Measurements from ENCODE around the gene AGTPBP1. TPM values are rescaled to one million over a fixed set of nuclear protein-coding genes. Genes with fewer than 3 reads are reported as not detected.
A peak's percentile ranks its signal among the peaks of the same experiment; 100 is the strongest.
"Not testable (repeated sequence)": the region's sequence is repeated elsewhere in the genome, so short reads cannot be mapped to it uniquely, and the experiment has no call there.

The AGTPBP1 gene
- 10 to 100 TPM; 14.2 to 30.4 (median 28.1) TPM for polyA plus RNA-seq (ENCODE audit: insufficient read length in 4 of 4)

GRCh38 chr9:85741875-85742596 lies at the start of gene AGTPBP1:
AGTPBP1 (minus strand) TSS chr9:85741954; CDS start chr9:85712533, 29,421 bp downstream.
- DNase-seq (ENCODE audit: low read depth in 4 of 4, low spot score in 3 of 4): peak; percentile 80 to 92 (median 91)

GRCh38 chr9:85786116-85786515 lies 44.4 kb upstream of the AGTPBP1 start:
- DNase-seq (ENCODE audit: low read depth in 4 of 4, low spot score in 3 of 4): not testable (repeated sequence)

GRCh38 chr9:85773844-85774243 lies 32.1 kb upstream of the AGTPBP1 start:
- not testable (repeated sequence) for DNase-seq (ENCODE audit: low read depth in 4 of 4, low spot score in 3 of 4)

GRCh38 chr9:85761802-85762201 lies 20.0 kb upstream of the AGTPBP1 start:
- not testable (repeated sequence) for DNase-seq (ENCODE audit: low read depth in 4 of 4, low spot score in 3 of 4)

GRCh38 chr9:85757716-85758115 lies 16.0 kb upstream of the AGTPBP1 start:
- not testable (repeated sequence) for DNase-seq (ENCODE audit: low read depth in 4 of 4, low spot score in 3 of 4)

GRCh38 chr9:85756216-85756615 lies 14.5 kb upstream of the AGTPBP1 start:
- not testable (repeated sequence) for DNase-seq (ENCODE audit: low read depth in 4 of 4, low spot score in 3 of 4)

GRCh38 chr9:85746309-85746708 lies 4.6 kb upstream of the AGTPBP1 start:
- DNase-seq (ENCODE audit: low read depth in 4 of 4, low spot score in 3 of 4): no peak

- no peak for DNase-seq (ENCODE audit: low read depth in 4 of 4, low spot score in 3 of 4)
These were observed 3.4 kb upstream of the AGTPBP1 start for GRCh38 chr9:85745203-85745602.

- DNase-seq (ENCODE audit: low read depth in 4 of 4, low spot score in 3 of 4): no peak
These were observed 2.7 kb upstream of the AGTPBP1 start for GRCh38 chr9:85744480-85744879.

GRCh38 chr9:85743275-85744128 lies 1.7 kb upstream of the AGTPBP1 start:
- no peak for DNase-seq (ENCODE audit: low read depth in 4 of 4, low spot score in 3 of 4)

- peak in 1 of 4 donors; percentile 7 for DNase-seq (ENCODE audit: low read depth in 4 of 4, low spot score in 3 of 4)
These were observed 813 bp upstream of the AGTPBP1 start for GRCh38 chr9:85742597-85742936.

- peak in 1 of 4 donors; percentile 32 for DNase-seq (ENCODE audit: low read depth in 4 of 4, low spot score in 3 of 4)
These were observed 469 bp downstream of the AGTPBP1 start for GRCh38 chr9:85741095-85741874.

GRCh38 chr9:85740787-85741094 lies 1.0 kb downstream of the AGTPBP1 start:
- DNase-seq (ENCODE audit: low read depth in 4 of 4, low spot score in 3 of 4): no peak

GRCh38 chr9:85738509-85738908 lies 3.2 kb downstream of the AGTPBP1 start:
- no peak for DNase-seq (ENCODE audit: low read depth in 4 of 4, low spot score in 3 of 4)

GRCh38 chr9:85737671-85738070 lies 4.1 kb downstream of the AGTPBP1 start:
- DNase-seq (ENCODE audit: low read depth in 4 of 4, low spot score in 3 of 4): no peak

- no peak for DNase-seq (ENCODE audit: low read depth in 4 of 4, low spot score in 3 of 4)
These were observed 10.7 kb downstream of the AGTPBP1 start for GRCh38 chr9:85730916-85731630.

GRCh38 chr9:85729882-85730281 lies 11.9 kb downstream of the AGTPBP1 start:
- no peak for DNase-seq (ENCODE audit: low read depth in 4 of 4, low spot score in 3 of 4)

- no peak for DNase-seq (ENCODE audit: low read depth in 4 of 4, low spot score in 3 of 4)
These were observed 14.3 kb downstream of the AGTPBP1 start for GRCh38 chr9:85727500-85727899.

- no peak for DNase-seq (ENCODE audit: low read depth in 4 of 4, low spot score in 3 of 4)
These were observed 15.0 kb downstream of the AGTPBP1 start for GRCh38 chr9:85726737-85727136.

- no peak for DNase-seq (ENCODE audit: low read depth in 4 of 4, low spot score in 3 of 4)
These were observed 18.5 kb downstream of the AGTPBP1 start for GRCh38 chr9:85723215-85723614.
